Body of pancreas (tissue), 4 donors: Measurements from ENCODE around the gene GGCX. TPM values are rescaled to one million over a fixed set of nuclear protein-coding genes. Genes with fewer than 3 reads are reported as not detected.
A peak's percentile ranks its signal among the peaks of the same experiment; 100 is the strongest.

Source experiments
- ATAC-seq: fragments of 150-250 bp; one replicate; pipeline ENCODE4 v1.9.1; 2016
- DNase-seq, 4 donors: peaks; one replicate each; pipeline ENCODE4 v3.0.0-alpha.2; 2019
- H3K27ac ChIP-seq, 4 donors: fragments of 200-600 bp; sonication (generic); 1 replicate in 3 of 4; 2 replicates in 1 of 4; pipeline versions ENCODE4 v1.5.1 to v1.6.1; 2016 to 2019; ENCODE audit warnings: mild to moderate bottlenecking in 1 of 4, mixed read lengths in 1 of 4, moderate library complexity in 1 of 4
- H3K27me3 ChIP-seq, 2 donors: fragments of 200-600 bp; sonication (generic); one replicate each; pipeline ENCODE4 v1.6.0; 2016; ENCODE audit warnings: mild to moderate bottlenecking in 1 of 2
- H3K36me3 ChIP-seq, 2 donors: fragments of 200-600 bp; sonication (generic); replicated peaks in 1 of 2; 2 replicates each; pipeline ENCODE4 v1.5.1; 2016; ENCODE audit warnings: low read depth in 2 of 2; ENCODE audit not compliant: insufficient read depth in 1 of 2
- H3K4me1 ChIP-seq: fragments of 200-600 bp; sonication (generic); one replicate; pipeline ENCODE4 v1.6.0; 2016
- H3K4me3 ChIP-seq, 2 donors: fragments of 200-600 bp; sonication (generic); 1 replicate in 1 of 2; 2 replicates in 1 of 2; pipeline ENCODE4 v1.5.1; 2016 to 2019
- H3K9me3 ChIP-seq, 3 donors: fragments of 200-600 bp; sonication (generic); 1 replicate in 2 of 3; 2 replicates in 1 of 3; pipeline ENCODE4 v1.5.1; 2016
- POLR2A ChIP-seq, 3 donors: fragments of 450-650 bp; IDR thresholded peaks; one replicate each; pipeline ENCODE4 v1.6.1; 2016; ENCODE audit warnings: antibody characterized with exemption in 3 of 3, mild to moderate bottlenecking in 2 of 3
- WGBS, 2 donors: methylation state at CpG; one replicate each; pipeline ENCODE4 v1.1.5; 2017; 5-methylcytosine and 5-hydroxymethylcytosine counted together
- intact Hi-C: fragments of 100-400 bp; cut with DNase I; formaldehyde crosslinking; loops from one replicate; pipeline ENCODE4 v1.15.1; 2023
- total RNA-seq, 2 donors: library from RNA; depleted of rRNA; stranded (reverse); fragments of >200 nt; gene quantifications; one replicate each; pipeline ENCODE4 v1.1.0, GENCODE V29; 2016
- TF ChIP-seq, protein P1 (sequence below), 7 experiments: fragments of 450-650 bp in 4 of 7; fragments of 200-600 bp in 3 of 7; sonication (generic) in 3 of 7; IDR thresholded peaks; one replicate each; pipeline ENCODE4 v1.5.1; 2016 to 2019; ENCODE audit warnings: antibody characterized with exemption in 7 of 7

GGCX gene
- total RNA-seq, 2 donors from 2014 or later: 35.5 to 48.1 TPM

DNA sequence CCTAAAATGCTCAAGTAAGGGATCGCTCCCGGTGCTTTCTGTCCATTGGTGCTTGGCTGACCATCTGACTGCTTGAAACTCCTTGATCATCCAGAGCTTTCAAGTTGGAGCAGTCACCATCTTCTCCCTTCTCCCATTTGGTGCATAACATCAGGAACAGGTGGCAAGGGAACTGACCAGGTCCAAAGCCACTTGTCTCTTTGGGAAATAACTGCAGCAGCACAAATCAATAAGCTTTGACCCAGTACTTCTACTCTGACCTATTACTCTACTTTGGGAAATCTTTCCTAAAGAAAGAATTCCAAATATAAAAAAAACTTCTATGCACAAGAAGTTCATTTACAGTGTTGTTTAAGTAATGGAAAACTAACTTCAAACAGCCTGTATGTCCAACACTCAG lies 32.9 kb downstream of the GGCX start:
- Histone ChIP-seq H3K4me3 (no peak overlapping the region), H3K27me3 (no peaks in the 10 kb centered on the region), H3K4me1 (peaks cover 26% of the 10 kb centered on the region), H3K27ac (no peak overlapping the region), H3K9me3 (no peaks in the 10 kb centered on the region), H3K36me3 (no peaks in the 10 kb centered on the region)
- 98 to 100% methylated on average over 2 of the region's 2 CpGs for WGBS, 2 donors
- DNase-seq: no peak
- intact Hi-C loops: no loop called here
- ATAC-seq: no peak
- TF ChIP-seq POLR2A (IDR thresholded peaks at IDR 0.05): no peak
- TF ChIP-seq, protein P1, sequence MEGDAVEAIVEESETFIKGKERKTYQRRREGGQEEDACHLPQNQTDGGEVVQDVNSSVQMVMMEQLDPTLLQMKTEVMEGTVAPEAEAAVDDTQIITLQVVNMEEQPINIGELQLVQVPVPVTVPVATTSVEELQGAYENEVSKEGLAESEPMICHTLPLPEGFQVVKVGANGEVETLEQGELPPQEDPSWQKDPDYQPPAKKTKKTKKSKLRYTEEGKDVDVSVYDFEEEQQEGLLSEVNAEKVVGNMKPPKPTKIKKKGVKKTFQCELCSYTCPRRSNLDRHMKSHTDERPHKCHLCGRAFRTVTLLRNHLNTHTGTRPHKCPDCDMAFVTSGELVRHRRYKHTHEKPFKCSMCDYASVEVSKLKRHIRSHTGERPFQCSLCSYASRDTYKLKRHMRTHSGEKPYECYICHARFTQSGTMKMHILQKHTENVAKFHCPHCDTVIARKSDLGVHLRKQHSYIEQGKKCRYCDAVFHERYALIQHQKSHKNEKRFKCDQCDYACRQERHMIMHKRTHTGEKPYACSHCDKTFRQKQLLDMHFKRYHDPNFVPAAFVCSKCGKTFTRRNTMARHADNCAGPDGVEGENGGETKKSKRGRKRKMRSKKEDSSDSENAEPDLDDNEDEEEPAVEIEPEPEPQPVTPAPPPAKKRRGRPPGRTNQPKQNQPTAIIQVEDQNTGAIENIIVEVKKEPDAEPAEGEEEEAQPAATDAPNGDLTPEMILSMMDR (IDR thresholded peaks at IDR 0.05): no peak

DNA sequence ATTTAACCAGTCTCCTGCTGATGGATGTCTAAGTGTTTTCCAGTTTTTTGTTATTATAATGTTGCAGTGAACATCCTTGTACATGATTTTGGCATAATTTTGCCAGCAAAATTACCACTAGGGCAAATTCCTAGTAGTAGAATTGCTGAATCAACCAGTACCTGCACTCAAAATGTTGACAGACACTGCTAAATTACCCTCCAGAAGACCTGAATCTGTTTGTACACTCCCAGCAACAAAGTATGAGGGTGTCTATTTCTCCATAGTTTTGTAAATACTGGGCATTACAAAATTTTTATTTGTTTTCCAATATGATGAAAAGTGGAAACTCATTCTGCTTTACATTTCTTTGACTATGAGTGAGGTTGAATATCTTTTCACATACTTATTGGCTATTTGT lies 33.5 kb downstream of the GGCX start:
- H3K27me3 ChIP-seq: no peaks in the 10 kb centered on the region
- H3K27ac ChIP-seq: no peak overlapping the region
- no peak for DNase-seq
- H3K9me3 ChIP-seq: no peaks in the 10 kb centered on the region
- ATAC-seq: no peak
- no peak for TF ChIP-seq POLR2A (IDR thresholded peaks at IDR 0.05)
- TF ChIP-seq, protein P1 (IDR thresholded peaks at IDR 0.05): no peak
- H3K4me1 ChIP-seq: peaks cover 31% of the 10 kb centered on the region
- intact Hi-C loops: no loop called here
- H3K4me3 ChIP-seq: no peak overlapping the region
- H3K36me3 ChIP-seq: no peaks in the 10 kb centered on the region

DNA sequence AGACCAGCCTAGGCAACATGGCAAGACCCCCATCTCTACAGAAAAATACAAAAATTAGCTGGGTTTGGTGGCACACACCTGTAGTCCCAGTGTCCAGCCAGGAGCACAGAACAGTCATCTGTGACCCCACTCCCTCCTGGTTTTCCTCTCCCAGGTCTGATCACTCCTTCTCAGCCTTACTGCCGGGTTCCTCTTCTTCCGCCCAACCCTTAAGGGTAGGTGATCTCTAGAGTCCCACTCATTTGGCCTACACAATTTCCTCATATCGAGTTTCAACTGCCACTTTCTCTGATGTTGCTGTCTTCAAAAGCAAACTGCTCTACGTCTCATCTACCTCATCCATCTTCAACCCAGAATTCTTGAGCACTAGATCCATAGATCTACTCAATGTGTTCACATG lies 35.7 kb downstream of the GGCX start:
- intact Hi-C loops: no loop called here
- 84 to 95% methylated on average over 4 of the region's 4 CpGs for WGBS, 2 donors

DNA sequence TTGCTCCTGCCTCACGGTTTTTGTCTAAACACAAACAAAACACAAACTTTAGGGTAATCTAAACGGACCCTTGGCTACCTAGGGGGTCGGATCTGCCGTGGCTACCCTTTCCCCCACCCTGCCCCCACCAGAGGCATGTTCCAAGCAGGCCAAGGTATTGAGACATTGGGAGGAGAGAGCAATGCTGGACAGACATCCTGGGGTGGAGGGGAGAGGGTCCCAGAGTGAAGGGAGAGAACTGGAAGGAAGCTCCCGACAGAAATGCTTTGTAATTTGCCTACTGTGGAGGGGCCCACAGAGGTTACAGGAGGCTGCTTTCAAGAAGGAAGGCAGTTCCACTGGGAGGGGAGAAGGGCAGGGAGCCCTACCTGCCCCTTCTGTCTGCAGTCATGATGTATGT lies 36.3 kb downstream of the GGCX start:
- ATAC-seq (no peak), DNase-seq (no peak)
- H3K36me3 ChIP-seq: no peaks in the 10 kb centered on the region
- intact Hi-C loops: no loop called here
- peak overlapping the region in 2 of 4 donors; percentile 13 to 21 for H3K27ac ChIP-seq
- 78 to 79% methylated on average over 5 of the region's 5 CpGs for WGBS, 2 donors
- H3K4me3 ChIP-seq: no peak overlapping the region
- TF ChIP-seq, protein P1 (IDR thresholded peaks at IDR 0.05): no peak
- no peak for TF ChIP-seq POLR2A (IDR thresholded peaks at IDR 0.05)
- H3K9me3 ChIP-seq: no peaks in the 10 kb centered on the region
- no peaks in the 10 kb centered on the region for H3K27me3 ChIP-seq
- peaks cover 23% of the 10 kb centered on the region for H3K4me1 ChIP-seq

More for the DNA sequence above, 35.7 kb downstream of the GGCX start:
- Histone ChIP-seq H3K27me3 (no peaks in the 10 kb centered on the region), H3K27ac (no peak overlapping the region), H3K9me3 (no peaks in the 10 kb centered on the region), H3K4me3 (no peak overlapping the region), H3K36me3 (no peaks in the 10 kb centered on the region), H3K4me1 (peaks cover 23% of the 10 kb centered on the region)
- DNase-seq (no peak), ATAC-seq (no peak)
- TF ChIP-seq POLR2A (IDR thresholded peaks at IDR 0.05): no peak
- TF ChIP-seq, protein P1 (IDR thresholded peaks at IDR 0.05): no peak

DNA sequence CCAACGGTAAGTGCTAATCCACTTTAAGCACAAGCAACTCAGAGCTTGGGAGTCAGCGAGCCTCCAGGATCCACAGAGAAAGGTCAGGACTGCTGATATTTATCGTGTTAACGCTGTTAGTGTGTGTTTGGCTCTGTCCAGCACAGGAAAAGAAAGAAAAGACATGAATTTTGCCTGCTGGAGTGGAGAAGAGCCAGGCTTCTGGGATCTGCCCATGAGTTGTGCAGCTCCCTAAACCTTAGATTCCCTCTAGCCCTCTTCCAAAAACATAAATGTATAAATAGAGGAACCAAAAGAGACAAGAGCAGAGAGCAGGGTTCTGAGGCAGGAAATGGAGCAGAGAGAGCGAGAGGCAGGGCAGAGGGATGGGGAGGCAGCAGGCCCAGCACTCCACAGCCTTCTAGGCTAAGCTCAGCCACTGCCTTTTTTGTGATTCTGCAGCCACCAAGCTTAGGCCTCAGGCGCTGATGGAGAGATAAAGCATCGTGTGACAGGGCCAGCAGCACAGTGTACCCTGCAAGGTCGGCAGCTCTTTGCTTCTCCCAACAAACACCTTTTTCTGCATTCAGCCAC lies 36.9 kb downstream of the GGCX start:
- peak; percentile 49 for ATAC-seq

More for the DNA sequence above, 36.9 kb downstream of the GGCX start:
- no peaks in the 10 kb centered on the region for H3K36me3 ChIP-seq
- peaks cover 23% of the 10 kb centered on the region for H3K4me1 ChIP-seq
- intact Hi-C loops: no loop called here
- WGBS, 2 donors: 22 to 32% methylated on average over 8 of the region's 8 CpGs
- no peaks in the 10 kb centered on the region for H3K27me3 ChIP-seq
- peak overlapping the region in 3 of 4 donors; percentile 13 to 54 (median 21) for H3K27ac ChIP-seq
- H3K4me3 ChIP-seq: no peak overlapping the region
- no peaks in the 10 kb centered on the region for H3K9me3 ChIP-seq
- peak in 2 of 4 donors; percentile 41 for DNase-seq
- TF ChIP-seq POLR2A (IDR thresholded peaks at IDR 0.05): no peak
- TF ChIP-seq, protein P1 (IDR thresholded peaks at IDR 0.05): no peak
